Adrenal gland (tissue), 12 donors: ENCODE measurements around the gene STARD13. TPM values are rescaled to one million over a fixed set of nuclear protein-coding genes. Genes with fewer than 3 reads are reported as not detected.

ENCODE experiments used
- DNase-seq, 7 donors: peaks; one replicate each; pipeline ENCODE4 v3.0.0-alpha.2; 2019 to 2020
- H3K27ac ChIP-seq, 5 donors: fragments of 200-600 bp; sonication (generic) in 4 of 5; 1 replicate in 3 of 5; 2 replicates in 2 of 5; pipeline versions ENCODE4 v1.5.1 to v1.8.0; 2016 to 2020; ENCODE audit warnings: mild to moderate bottlenecking in 1 of 5
- H3K27me3 ChIP-seq: fragments of 200-600 bp; 2 replicates; pipeline ENCODE4 v1.8.0; 2021
- H3K36me3 ChIP-seq, 2 donors: fragments of 200-600 bp; replicated peaks in 1 of 2; 1 replicate in 1 of 2; 2 replicates in 1 of 2; pipeline versions ENCODE4 v1.5.1 to v1.8.0; 2018 to 2022
- H3K4me1 ChIP-seq, 2 donors: fragments of 200-600 bp; replicated peaks in 1 of 2; 1 replicate in 1 of 2; 2 replicates in 1 of 2; pipeline versions ENCODE4 v1.5.1 to v1.8.0; 2018 to 2021
- H3K4me3 ChIP-seq, 4 donors: fragments of 200-600 bp; sonication (generic) in 3 of 4; one replicate each; pipeline ENCODE4 v1.5.1; 2016 to 2018
- H3K9me3 ChIP-seq, 3 donors: fragments of 200-600 bp; sonication (generic) in 1 of 3; replicated peaks in 1 of 3; 1 replicate in 2 of 3; 2 replicates in 1 of 3; pipeline versions ENCODE4 v1.5.1 to v1.8.0; 2016 to 2021
- CTCF ChIP-seq, 6 experiments: fragments of 450-650 bp in 4 of 6; fragments of 200-600 bp in 2 of 6; sonication (generic) in 1 of 6; IDR thresholded peaks; 1 replicate in 5 of 6; 2 replicates in 1 of 6; pipeline versions ENCODE4 v1.5.1 to v1.8.0; 2016 to 2021; ENCODE audit warnings: antibody characterized with exemption in 6 of 6, mild to moderate bottlenecking in 2 of 6, moderate library complexity in 1 of 6
- POLR2A ChIP-seq, 2 donors: fragments of 450-650 bp; IDR thresholded peaks; one replicate each; pipeline ENCODE4 v1.6.1; 2017; ENCODE audit warnings: antibody characterized with exemption in 2 of 2, mild to moderate bottlenecking in 2 of 2, moderate library complexity in 1 of 2
- WGBS, 4 donors: extraction: QIAGEN DNeasy Blood & Tissue Kit in 2 of 4; methylation state at CpG; one replicate each; pipeline versions ENCODE4 v1.1.5 to v1.1.7; 2013 to 2017; 5-methylcytosine and 5-hydroxymethylcytosine counted together
- intact Hi-C, 2 donors: fragments of 100-400 bp; cut with DNase I; formaldehyde crosslinking; loops; one replicate each; pipeline versions ENCODE4 v1.14.1 to v1.15.0; 2022 to 2023
- polyA plus RNA-seq, 3 donors: library from polyadenylated mRNA; stranded (reverse); fragments of 200-250 nt in 2 of 3; fragments of 350-450 nt in 1 of 3; fragmentation: Illumina TruSeq in 1 of 3; extraction: RNeasy Lipid Tissue Mini Kit (QIAGEN cat#74804) in 1 of 3; gene quantifications; one replicate each; pipeline ENCODE4 v1.2.3, GENCODE V29; 2013 to 2014
- total RNA-seq, 9 donors: library from RNA; depleted of rRNA in 4 of 9; stranded (reverse); fragments of >200 nt in 4 of 9; fragments of 120-200 nt in 1 of 9; fragmentation: NEBNext Ultra II Directional in 1 of 9; extraction: Animal tissue kit (Norgen Biotek cat#: 25700) in 1 of 9; gene quantifications; one replicate each; pipeline versions ENCODE4 v1.1.0 to v1.2.4, GENCODE V29; 2013 to 2023
- donor health status: healthy with polysubstance abuse.
- donor health status: Bipolar disorder and iron deficiency.
- donor health status: DM: yes; HTN: yes; CAD: no.
- donor health status: DM: no; HTN: no; CAD: no.
- donor health status: DM: no; HTN: no; CAD: no.
- donor health status: DM: yes; HTN: yes; CAD: no.

The STARD13 gene
- total and polyA plus RNA-seq, 12 donors, result 10.5 to 79.8 (median 33.6) TPM

- Histone ChIP-seq H3K4me3 (no peak overlapping the region), H3K36me3 (no peaks in the 10 kb centered on the region), H3K27me3 (no peaks in the 10 kb centered on the region), H3K9me3 (no peaks in the 10 kb centered on the region), H3K4me1 (peaks cover 5 to 39% of the 10 kb centered on the region in 2 donors), H3K27ac (no peak overlapping the region)
- WGBS, 4 donors, result 93 to 95% (median 95%) methylated on average over 3 of the region's 3 CpGs
- intact Hi-C loops, result no loop called here
- DNase-seq, result no peak
- TF ChIP-seq POLR2A (IDR thresholded peaks at IDR 0.05) (no peak), CTCF (IDR thresholded peaks at IDR 0.05) (no peak)
Observed at GRCh38 chr13:33256148-33256840, 29.3 kb downstream of the STARD13 start.

DNA sequence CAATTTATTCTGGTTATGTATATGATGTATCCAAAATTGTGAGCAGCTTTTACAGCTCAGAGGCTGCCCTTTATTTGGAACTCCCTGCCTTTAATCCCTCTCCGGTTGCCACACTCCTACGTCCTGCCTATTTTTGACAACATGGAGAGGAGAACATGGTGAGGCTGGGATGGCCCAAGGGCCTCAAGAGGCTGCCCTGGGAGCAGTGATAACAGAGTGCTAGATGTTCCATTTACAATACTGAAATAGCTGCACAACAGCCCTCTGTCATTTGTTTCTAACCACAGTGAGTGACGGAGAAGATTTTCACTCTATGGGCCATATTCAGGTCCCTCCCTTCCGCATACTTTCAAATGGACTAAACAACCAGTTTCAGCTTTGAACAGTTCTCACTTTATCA lies 33.4 kb downstream of the STARD13 start:
- no peak for DNase-seq
- TF ChIP-seq POLR2A (IDR thresholded peaks at IDR 0.05) (no peak), CTCF (IDR thresholded peaks at IDR 0.05) (no peak)
- no peak overlapping the region for H3K4me3 ChIP-seq
- no peaks in the 10 kb centered on the region for H3K27me3 ChIP-seq
- peak overlapping the region in 3 of 5 donors; percentile 26 to 75 (median 68) for H3K27ac ChIP-seq
- H3K9me3 ChIP-seq, result no peaks in the 10 kb centered on the region
- intact Hi-C loops, result no loop called here
- H3K4me1 ChIP-seq, result peaks cover 20 to 37% of the 10 kb centered on the region in 2 donors
- H3K36me3 ChIP-seq, result no peaks in the 10 kb centered on the region
- WGBS, 4 donors, result 85 to 98% (median 92%) methylated on average over 4 of the region's 4 CpGs

- Histone ChIP-seq H3K4me1 (peaks cover 20 to 33% of the 10 kb centered on the region in 2 donors), H3K9me3 (no peaks in the 10 kb centered on the region), H3K27ac (peak overlapping the region; percentile 1 to 75 (median 43)), H3K4me3 (no peak overlapping the region), H3K27me3 (no peaks in the 10 kb centered on the region), H3K36me3 (no peaks in the 10 kb centered on the region)
- DNase-seq, result peak; percentile 48 to 88 (median 81)
- intact Hi-C loops, result no loop called here
- WGBS, 4 donors, result 4 to 10% (median 8%) methylated on average over 2 of the region's 2 CpGs
- TF ChIP-seq POLR2A (IDR thresholded peaks at IDR 0.05) (no peak), CTCF (IDR thresholded peaks at IDR 0.05) (no peak)
Observed at GRCh38 chr13:33251131-33251661, 34.4 kb downstream of the STARD13 start.

DNA sequence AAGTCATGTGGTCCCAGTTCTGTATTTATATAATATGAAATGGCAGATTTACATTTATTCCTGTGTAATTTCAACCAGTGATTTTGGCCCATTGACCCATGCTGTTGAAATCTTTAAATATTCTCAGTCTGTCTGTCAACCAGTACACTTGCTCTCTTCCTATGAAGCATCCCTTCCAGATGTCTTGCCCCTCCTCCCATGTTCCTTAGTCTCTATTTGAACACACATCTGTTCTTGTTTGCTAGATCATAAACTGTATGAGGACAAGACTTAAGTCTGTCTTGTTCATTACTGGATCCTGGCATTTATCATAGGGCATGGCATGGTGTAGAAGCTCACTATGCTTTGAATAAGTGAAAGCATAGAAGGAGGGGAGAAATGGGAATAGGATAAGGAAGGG lies 34.9 kb downstream of the STARD13 start:
- H3K4me1 ChIP-seq, result peaks cover 20 to 37% of the 10 kb centered on the region in 2 donors
- peak overlapping the region; percentile 1 to 75 (median 43) for H3K27ac ChIP-seq

More for the DNA sequence above, 34.9 kb downstream of the STARD13 start:
- intact Hi-C loops, result no loop called here
- Histone ChIP-seq H3K9me3 (no peaks in the 10 kb centered on the region), H3K27me3 (no peaks in the 10 kb centered on the region), H3K36me3 (no peaks in the 10 kb centered on the region), H3K4me3 (no peak overlapping the region)
- DNase-seq, result no peak
- no peak for TF ChIP-seq POLR2A (IDR thresholded peaks at IDR 0.05)
- TF ChIP-seq CTCF (IDR thresholded peaks at IDR 0.05), result no peak
